Mucosa of descending colon (tissue), 3 donors: Measurements from ENCODE around the gene RPL21. TPM values are rescaled to one million over a fixed set of nuclear protein-coding genes. Genes with fewer than 3 reads are reported as not detected.

Experiments used
- ATAC-seq: fragments of 200-7000 bp; cut with Tn5 transposase; one replicate; pipeline ENCODE4 v1.9.1; 2020; ENCODE audit warnings: mild to moderate bottlenecking, moderate library complexity
- DNase-seq, 3 donors: peaks; one replicate each; pipeline ENCODE4 v3.0.0-alpha.2; 2020
- H3K36me3 ChIP-seq: fragments of 200-600 bp; one replicate; pipeline ENCODE4 v1.8.0; 2021; ENCODE audit warnings: low read depth, mild to moderate bottlenecking
- H3K4me1 ChIP-seq: fragments of 200-600 bp; one replicate; pipeline ENCODE4 v1.8.0; 2021; ENCODE audit warnings: low read depth, mild to moderate bottlenecking
- H3K4me3 ChIP-seq: fragments of 200-600 bp; one replicate; pipeline ENCODE4 v1.8.0; 2021; ENCODE audit warnings: mild to moderate bottlenecking
- H3K9me3 ChIP-seq: fragments of 200-600 bp; one replicate; pipeline ENCODE4 v1.8.0; 2021; ENCODE audit warnings: mild to moderate bottlenecking
- CTCF ChIP-seq: fragments of 200-600 bp; IDR thresholded peaks from one replicate; pipeline ENCODE4 v1.8.0; 2022; ENCODE audit warnings: antibody characterized with exemption, mild to moderate bottlenecking
- intact Hi-C, 2 donors: fragments of 100-400 bp; cut with DNase I in 1 of 2; cut with micrococcal nuclease in 1 of 2; formaldehyde crosslinking; loops; one replicate each; pipeline versions ENCODE4 v1.11.0 to v1.11.1; 2022; cut with DNase I, micrococcal nuclease
- total RNA-seq, 3 donors: library from RNA; stranded (reverse); fragmentation: NEBNext Ultra II Directional in 2 of 3; extraction: Animal tissue kit (Norgen Biotek cat#: 25700) in 2 of 3; gene quantifications; one replicate each; pipeline versions ENCODE4 v1.2.1 to v1.2.4, GENCODE V29; 2021 to 2023
- donor health status: DM: no; HTN: no; CAD: no; lungs with moderate emphysema.
- donor health status: DM: no; HTN: no; CAD: no.
- donor health status: DM: no; HTN: yes; CAD: no.

Gene RPL21
- total RNA-seq, 3 donors from 2014 or later = 721 to 896 (median 791) TPM

- ATAC-seq = no peak
- H3K4me1 ChIP-seq = no peaks in the 10 kb centered on the region
- no peak for TF ChIP-seq CTCF
- DNase-seq = no peak
- intact Hi-C loops = no loop called here
- H3K9me3 ChIP-seq = no peaks in the 10 kb centered on the region
- H3K4me3 ChIP-seq = no peak overlapping the region
- no peaks in the 10 kb centered on the region for H3K36me3 ChIP-seq
Measured at GRCh38 chr13:27228131-27228530, 23.2 kb upstream of the RPL21 start.

GRCh38 chr13:27229642-27230041, 21.7 kb upstream of the RPL21 start:
- no peak for ATAC-seq
- intact Hi-C loops = no loop called here
- Histone ChIP-seq H3K4me1 (no peaks in the 10 kb centered on the region), H3K9me3 (no peaks in the 10 kb centered on the region), H3K36me3 (no peaks in the 10 kb centered on the region), H3K4me3 (no peak overlapping the region)
- no peak for DNase-seq
- TF ChIP-seq CTCF = no peak

GRCh38 chr13:27233964-27234363, 17.4 kb upstream of the RPL21 start:
- intact Hi-C loops = no loop called here
- ATAC-seq (no peak), DNase-seq (no peak)
- Histone ChIP-seq H3K9me3 (no peaks in the 10 kb centered on the region), H3K4me1 (no peaks in the 10 kb centered on the region), H3K36me3 (no peaks in the 10 kb centered on the region), H3K4me3 (no peak overlapping the region)
- TF ChIP-seq CTCF = no peak

- Histone ChIP-seq H3K4me1 (no peaks in the 10 kb centered on the region), H3K9me3 (no peaks in the 10 kb centered on the region), H3K36me3 (no peaks in the 10 kb centered on the region), H3K4me3 (no peak overlapping the region)
- no peak for TF ChIP-seq CTCF
- no peak for ATAC-seq
- no peak for DNase-seq
- intact Hi-C loops = no loop called here
Measured at GRCh38 chr13:27236478-27236877, 14.9 kb upstream of the RPL21 start.

- ATAC-seq (no peak), DNase-seq (no peak)
- Histone ChIP-seq H3K4me1 (no peaks in the 10 kb centered on the region), H3K9me3 (no peaks in the 10 kb centered on the region), H3K4me3 (no peak overlapping the region), H3K36me3 (no peaks in the 10 kb centered on the region)
- intact Hi-C loops = loop anchor here in 1 of 2 donors (10.0 kb wide), 1 partner anchor 68 kb away; the partner anchor contains the start of gene USP12
- TF ChIP-seq CTCF = no peak
Measured at GRCh38 chr13:27242702-27243101, 8.7 kb upstream of the RPL21 start.

GRCh38 chr13:27245610-27246009, 5.7 kb upstream of the RPL21 start:
- intact Hi-C loops = loop anchor here in 1 of 2 donors (10.0 kb wide), 1 partner anchor 71 kb away; the partner anchor contains the start of gene USP12
- no peak for TF ChIP-seq CTCF
- Histone ChIP-seq H3K4me3 (no peak overlapping the region), H3K36me3 (no peaks in the 10 kb centered on the region), H3K4me1 (peaks cover 4% of the 10 kb centered on the region), H3K9me3 (no peaks in the 10 kb centered on the region)
- no peak for DNase-seq
- ATAC-seq = no peak
